GM21515 (cell line): ENCODE results near the gene C5orf15.
"Not testable (repeated sequence)": the region's sequence is repeated elsewhere in the genome, so short reads cannot be mapped to it uniquely, and the experiment has no call there.

Source experiments
- ATAC-seq: cut with Tn5 transposase; IDR thresholded peaks from one replicate; pipeline ENCODE4 v1.9.1; 2021; ENCODE audit not compliant: unreplicated experiment

C5orf15 gene

DNA sequence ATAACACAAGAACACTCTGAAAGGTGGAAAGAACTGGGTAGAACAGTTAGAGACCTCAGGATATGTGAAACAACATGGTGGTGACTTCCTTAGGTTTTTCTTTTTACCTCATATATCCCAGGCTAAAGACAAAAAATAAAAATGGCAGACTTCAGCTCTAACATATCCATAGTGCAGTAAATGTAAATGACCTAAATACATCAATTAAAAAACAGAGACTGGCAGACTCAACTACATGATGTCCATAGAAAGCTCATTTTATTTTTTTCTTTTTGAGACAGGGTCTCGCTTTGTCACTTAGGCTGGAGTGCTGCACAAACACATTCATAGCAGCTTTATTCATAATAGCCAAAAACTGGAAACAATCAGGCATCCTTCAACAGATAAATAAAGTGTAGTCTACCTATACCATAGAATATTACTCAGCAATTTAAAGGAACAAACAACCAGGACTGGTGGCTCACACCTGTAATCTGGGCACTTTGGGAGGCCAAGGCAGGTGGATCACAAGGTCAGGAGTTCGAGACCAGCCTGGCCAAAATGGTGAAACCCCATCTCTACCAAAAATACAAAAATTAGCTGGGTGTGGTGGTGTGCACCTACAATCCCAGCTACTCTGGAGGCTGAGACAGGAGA is 4.8 kb downstream of the C5orf15 start:
- ATAC-seq = no peak

GRCh38 chr5:133962801-133963476 is 5.5 kb downstream of the C5orf15 start:
- no peak for ATAC-seq

DNA sequence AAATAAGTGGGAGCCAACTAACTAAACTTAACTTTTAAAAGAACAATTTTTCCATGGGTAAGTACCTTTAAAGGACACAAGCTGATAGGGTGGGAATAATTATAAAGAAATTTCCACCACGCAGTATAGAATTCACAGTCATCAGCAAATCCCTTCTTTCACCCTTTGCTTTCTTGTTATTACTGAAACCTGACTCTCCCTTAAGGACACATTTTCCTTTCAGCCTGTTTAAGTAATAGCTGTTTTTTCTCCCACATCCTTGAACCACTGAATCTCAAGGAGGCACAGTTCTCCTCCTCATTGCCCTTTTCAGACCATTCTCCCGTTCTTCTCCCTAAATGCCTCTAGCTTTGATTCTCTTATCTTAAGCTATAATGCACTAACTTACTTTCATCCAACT is 6.3 kb downstream of the C5orf15 start:
- ATAC-seq = no peak

- no peak for ATAC-seq
Measured at GRCh38 chr5:133959643-133960042, 8.8 kb downstream of the C5orf15 start.

DNA sequence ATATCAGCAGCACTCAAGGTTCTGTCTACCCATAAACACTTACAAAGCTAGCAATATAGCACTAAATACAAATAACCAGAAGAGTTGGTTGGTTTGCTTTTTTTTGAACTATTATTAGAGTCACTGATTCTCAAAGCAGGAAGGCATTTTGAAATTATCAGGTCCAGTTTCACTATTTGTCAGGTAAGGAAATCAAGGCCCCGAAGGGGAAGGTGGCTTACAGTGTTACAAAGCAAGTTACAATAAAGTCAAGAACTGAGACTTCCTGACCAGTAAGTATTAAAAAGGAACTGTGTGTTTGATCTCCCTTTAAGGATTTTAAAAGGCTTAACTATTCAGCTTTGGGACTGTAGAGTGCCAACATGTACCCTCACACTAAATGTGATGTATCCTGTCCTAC is 10.8 kb downstream of the C5orf15 start:
- no peak for ATAC-seq

DNA sequence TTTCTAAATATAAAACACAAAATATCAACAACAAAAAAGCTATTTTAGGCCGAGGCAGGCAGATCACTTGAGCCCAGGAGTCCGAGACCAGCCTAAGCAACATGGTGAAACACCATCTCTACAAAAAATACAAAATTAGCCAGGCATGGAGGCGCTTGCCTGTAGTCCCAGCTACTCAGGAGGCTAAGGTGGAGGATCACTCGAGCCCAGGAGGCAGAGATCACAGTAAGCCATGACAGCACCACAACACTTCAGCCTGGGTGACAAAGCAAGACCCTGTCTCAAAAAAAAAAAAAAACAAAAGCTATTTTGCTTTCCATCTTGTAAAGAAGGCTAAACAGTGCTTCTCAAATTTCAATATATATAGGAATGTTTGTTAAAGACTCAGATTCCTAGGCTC is 11.3 kb downstream of the C5orf15 start:
- ATAC-seq = no peak

GRCh38 chr5:133956196-133956595 is 12.2 kb downstream of the C5orf15 start:
- ATAC-seq = not testable (repeated sequence)

DNA sequence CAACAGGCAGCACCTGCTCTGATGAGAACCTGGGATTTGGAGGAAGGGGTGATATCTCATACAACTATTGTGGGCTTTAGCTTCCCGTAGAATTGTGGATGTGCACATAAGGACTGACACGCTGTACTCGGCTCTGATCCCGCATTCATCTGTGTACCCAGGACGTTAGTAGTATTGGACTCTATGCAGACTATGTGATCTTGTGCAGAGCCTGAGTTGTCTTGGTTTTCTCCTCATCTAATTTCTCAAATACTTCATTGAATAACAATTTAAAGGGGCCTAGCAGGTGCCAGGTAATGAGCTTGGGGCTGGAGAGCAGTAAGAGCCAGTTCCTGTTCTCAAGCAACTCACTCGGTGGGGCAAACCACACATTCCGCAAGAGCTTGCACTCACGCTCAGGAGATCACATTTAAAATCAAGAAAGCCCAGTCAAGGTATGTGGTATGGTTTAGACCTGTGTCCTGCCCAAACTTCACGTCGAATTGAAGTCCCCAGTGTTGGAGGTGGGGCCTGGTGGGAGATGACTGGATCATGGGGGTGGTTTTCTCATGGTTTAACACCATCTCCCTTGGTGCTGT is 14.8 kb downstream of the C5orf15 start:
- ATAC-seq = no peak

DNA sequence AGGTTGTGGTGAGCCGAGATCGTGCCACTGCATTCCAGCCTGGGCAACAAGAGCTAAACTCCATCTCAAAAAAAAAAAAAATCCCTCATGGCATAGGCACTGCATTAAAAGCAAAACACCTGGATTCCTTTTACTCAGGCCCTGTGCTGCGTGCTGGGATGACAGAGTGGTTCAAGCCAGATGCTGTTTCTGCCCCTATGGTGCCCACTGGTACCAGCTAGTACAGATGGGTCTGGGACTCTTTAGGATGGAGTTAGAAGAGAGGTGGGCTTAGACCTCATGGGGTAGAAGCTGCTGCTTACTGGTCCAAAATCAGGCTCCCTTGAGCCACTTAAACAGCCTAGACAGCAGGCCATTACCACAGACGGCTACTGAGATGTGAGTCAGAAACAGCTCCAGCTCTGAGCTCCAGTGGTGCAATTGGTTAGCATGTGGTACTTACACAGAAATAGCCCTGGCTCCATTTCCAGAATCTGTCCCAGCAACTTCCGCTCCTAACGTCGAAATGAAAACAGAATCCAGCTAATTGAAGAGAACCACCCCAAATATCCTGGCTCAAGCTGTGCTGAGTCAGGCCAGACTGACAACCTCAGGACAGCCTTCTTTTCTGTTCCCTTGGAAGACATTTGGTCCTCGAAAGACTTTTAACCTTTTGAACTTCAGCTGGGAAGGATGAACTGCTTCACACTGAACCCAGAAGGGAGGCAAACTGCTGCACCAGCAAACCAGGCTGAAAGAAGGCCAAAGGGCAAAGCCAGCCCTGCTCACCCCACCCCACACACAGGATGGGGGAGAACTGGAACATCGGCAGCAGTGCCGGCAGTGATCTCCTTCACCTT is 15.5 kb downstream of the C5orf15 start:
- ATAC-seq = no peak

- ATAC-seq = no peak
Measured at GRCh38 chr5:133950821-133951612, 17.4 kb downstream of the C5orf15 start.

GRCh38 chr5:133948721-133949120 is 19.7 kb downstream of the C5orf15 start:
- no peak for ATAC-seq

DNA sequence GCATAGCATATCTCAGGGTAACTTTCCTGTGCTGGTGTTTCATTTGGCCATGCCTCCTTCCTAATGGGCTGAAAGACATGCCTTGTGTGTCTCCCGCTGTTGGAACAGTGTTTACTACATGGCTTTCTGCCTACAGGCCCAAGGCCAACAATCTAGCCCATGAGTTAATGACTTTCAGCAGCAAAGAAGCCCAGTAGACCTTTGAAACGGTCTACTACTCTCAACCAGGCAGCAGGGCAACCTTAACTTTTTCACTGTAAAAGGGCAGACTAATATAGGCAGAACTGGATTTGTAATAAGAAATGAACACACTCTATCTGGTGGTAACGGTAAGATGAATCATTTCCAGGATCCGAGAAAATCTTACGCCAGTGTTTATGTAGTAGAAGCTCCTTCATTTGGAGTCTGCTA is 21.0 kb downstream of the C5orf15 start:
- no peak for ATAC-seq

DNA sequence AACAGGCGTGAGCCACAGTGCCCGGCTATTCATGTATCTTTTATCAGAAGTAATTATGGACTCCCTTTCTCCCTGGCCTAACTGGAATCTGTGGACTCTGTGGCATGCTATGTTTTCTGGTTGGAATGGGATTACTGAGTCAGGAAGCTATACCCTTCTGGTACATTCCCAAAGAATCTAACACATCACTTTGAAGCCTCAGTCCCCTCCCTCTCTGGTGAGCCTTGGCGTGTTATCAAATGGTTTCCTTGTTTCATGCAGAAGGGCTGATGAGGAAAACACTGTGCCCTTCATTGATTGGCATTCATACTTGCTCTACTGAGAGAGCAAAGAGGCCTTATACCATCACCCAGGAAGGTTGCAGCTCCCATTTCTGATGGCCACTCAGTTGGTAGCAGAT is 22.9 kb downstream of the C5orf15 start:
- ATAC-seq = no peak

DNA sequence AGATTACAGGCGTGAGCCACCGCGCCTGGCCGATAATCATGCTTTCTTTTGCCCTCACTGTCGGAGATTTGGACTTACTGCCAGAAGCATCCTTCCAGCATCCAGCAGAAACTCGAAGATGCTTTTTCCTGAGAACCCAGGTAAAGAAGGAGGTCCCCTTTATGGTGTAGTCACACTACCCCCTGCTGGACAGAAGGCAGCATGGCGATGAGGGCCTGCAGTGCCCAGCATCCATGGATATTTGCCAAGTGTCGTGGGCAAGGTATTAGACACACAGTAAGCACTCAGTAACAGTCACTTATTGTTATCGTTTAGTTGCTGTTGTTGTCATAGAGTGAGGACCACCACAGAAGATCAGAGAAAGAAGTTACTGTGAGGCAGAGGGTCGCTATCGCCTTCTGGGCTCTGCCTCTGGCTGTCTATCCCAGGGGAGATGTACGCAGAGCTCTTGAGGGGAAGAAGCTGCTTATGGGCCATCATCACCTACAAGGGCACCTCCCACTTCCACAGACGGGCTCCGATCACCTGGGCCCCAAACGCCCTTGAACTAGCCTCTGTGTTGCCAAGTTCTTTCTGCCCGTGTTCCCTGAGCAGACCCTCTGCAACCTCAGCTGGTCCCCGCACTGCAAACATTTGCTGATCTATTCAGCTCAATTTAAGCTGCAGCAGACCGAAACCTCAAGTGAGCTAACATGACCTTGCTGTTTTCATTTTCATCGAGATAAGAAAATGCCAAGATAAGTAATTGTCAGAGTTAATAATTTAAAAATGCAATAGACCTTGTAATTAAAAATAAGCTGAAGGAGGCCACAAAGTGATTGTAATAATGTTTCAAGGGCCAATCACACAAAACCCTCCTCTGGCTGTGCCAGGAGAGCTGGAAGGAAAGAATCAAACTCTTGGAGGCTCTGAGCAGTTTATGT is 23.9 kb downstream of the C5orf15 start:
- peak; percentile 62 for ATAC-seq

- no peak for ATAC-seq
Measured at GRCh38 chr5:133943475-133943817, 25.0 kb downstream of the C5orf15 start.

DNA sequence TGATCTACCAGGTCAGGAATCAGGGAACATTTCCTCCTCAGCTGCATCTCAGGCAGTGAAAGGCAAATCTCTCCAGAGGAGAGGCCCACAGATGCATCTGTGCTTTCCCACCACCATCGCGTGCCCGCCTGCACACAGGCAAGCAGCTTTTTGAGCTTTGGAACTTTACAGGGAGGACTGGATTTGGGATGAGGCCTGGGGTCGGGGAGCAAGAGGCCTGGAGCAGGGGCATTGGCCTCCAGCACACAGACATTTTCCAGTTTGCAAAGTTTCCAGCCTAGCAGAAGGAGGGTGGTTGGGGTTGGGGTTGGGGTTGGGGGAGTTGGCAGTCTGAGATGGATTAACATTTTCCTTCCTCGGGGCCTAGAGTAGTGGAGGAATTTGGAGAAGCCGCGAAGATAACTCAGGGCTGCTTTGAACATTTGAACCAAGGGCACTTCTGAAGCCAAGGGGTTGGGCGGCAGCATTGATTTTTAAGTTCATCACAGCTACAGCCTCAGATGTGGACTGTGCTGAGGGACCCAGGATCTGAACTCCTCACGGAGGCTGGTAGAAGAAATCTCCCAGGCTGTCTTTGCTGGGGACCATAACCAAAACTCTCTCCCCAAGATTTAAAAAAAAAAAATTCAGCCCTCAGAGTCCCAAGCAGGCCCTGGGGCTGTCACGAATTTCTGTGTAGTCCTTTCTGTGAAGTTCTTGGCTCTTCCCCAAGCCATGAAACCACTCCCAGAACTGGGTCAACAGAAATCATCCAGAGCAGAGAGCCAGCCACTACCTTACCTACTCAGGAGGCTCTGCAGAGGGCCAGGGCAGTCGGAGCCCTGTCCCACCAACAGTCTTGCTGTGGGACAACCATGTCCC is 25.6 kb downstream of the C5orf15 start:
- no peak for ATAC-seq

- no peak for ATAC-seq
Measured at GRCh38 chr5:133941456-133942196, 26.8 kb downstream of the C5orf15 start.

DNA sequence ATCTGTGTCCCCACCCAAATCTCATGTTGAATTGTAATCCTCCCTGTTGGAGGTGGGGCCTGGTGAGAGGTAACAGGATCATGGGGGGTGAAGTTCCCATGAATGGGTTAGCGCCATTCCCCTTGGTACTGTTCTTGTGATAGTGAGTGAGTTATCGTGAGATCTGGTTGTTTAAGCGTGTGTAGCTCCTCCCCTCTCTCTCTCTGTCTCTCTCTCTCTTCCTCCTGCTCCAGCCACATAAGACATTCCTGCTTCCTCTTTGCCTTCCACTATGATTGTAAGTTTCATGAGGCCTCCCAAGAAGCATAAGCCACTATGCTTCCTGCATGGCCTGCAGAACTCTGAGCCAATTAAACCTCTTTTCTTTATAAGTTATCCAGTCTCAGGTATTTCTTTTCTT is 28.8 kb downstream of the C5orf15 start:
- no peak for ATAC-seq
